NCI-H2081 treated with DMSO at 0.1 percent for 48 hours (cell line): ENCODE data around the gene METTL15.
"Not testable (repeated sequence)": the region's sequence is repeated elsewhere in the genome, so short reads cannot be mapped to it uniquely, and the experiment has no call there.

Source experiments
- DNase-seq: peaks from one replicate; lab custom pipeline; 2025; lab: John Stamatoyannopoulos, UW

The METTL15 gene

GRCh38 chr11:28110108-28110820 is 2.1 kb downstream of the METTL15 start:
- no peak for DNase-seq

GRCh38 chr11:28110821-28111200 is 2.6 kb downstream of the METTL15 start:
- no peak for DNase-seq

GRCh38 chr11:28114116-28114515 is 5.9 kb downstream of the METTL15 start:
- DNase-seq: no peak

- DNase-seq: no peak
Measured at GRCh38 chr11:28114731-28115130, 6.5 kb downstream of the METTL15 start.

- DNase-seq: no peak
Measured at GRCh38 chr11:28117712-28118111, 9.5 kb downstream of the METTL15 start.

GRCh38 chr11:28123151-28123581 is 15.0 kb downstream of the METTL15 start:
- DNase-seq: no peak

GRCh38 chr11:28132548-28132947 is 24.4 kb downstream of the METTL15 start:
- DNase-seq: no peak

GRCh38 chr11:28133146-28133545 is 25.0 kb downstream of the METTL15 start:
- DNase-seq: no peak

- not testable (repeated sequence) for DNase-seq
Measured at GRCh38 chr11:28136157-28136556, 28.0 kb downstream of the METTL15 start.

- no peak for DNase-seq
Measured at GRCh38 chr11:28137366-28137765, 29.2 kb downstream of the METTL15 start.

- DNase-seq: no peak
Measured at GRCh38 chr11:28137832-28138231, 29.6 kb downstream of the METTL15 start.

GRCh38 chr11:28139841-28140415 is 31.7 kb downstream of the METTL15 start:
- no peak for DNase-seq

- DNase-seq: no peak
Measured at GRCh38 chr11:28140689-28141455, 32.7 kb downstream of the METTL15 start.

GRCh38 chr11:28142724-28143123 is 34.5 kb downstream of the METTL15 start:
- DNase-seq: no peak

GRCh38 chr11:28144808-28145207 is 36.6 kb downstream of the METTL15 start:
- no peak for DNase-seq

- DNase-seq: no peak
Measured at GRCh38 chr11:28146123-28146751, 38.0 kb downstream of the METTL15 start.

GRCh38 chr11:28152743-28153142 is 44.6 kb downstream of the METTL15 start:
- DNase-seq: no peak

- DNase-seq: no peak
Measured at GRCh38 chr11:28153586-28153985, 45.4 kb downstream of the METTL15 start.

- DNase-seq: no peak
Measured at GRCh38 chr11:28168718-28169117, 60.5 kb downstream of the METTL15 start.

GRCh38 chr11:28169816-28170215 is 61.6 kb downstream of the METTL15 start:
- no peak for DNase-seq

- no peak for DNase-seq
Measured at GRCh38 chr11:28170759-28171158, 62.6 kb downstream of the METTL15 start.

- DNase-seq: no peak
Measured at GRCh38 chr11:28176351-28176750, 68.2 kb downstream of the METTL15 start.

- DNase-seq: no peak
Measured at GRCh38 chr11:28195449-28195848, 87.3 kb downstream of the METTL15 start.
